Spleen (tissue), 11 donors: ENCODE measurements around the gene ZBED5. TPM values are rescaled to one million over a fixed set of nuclear protein-coding genes. Genes with fewer than 3 reads are reported as not detected.

Experiments
- DNase-seq: peaks from one replicate; pipeline ENCODE4 v3.0.0-alpha.2; 2020
- H3K27ac ChIP-seq, 8 donors: fragments of 200-600 bp; sonication (generic) in 7 of 8; 1 replicate in 4 of 8; 2 replicates in 4 of 8; pipeline versions ENCODE4 v1.5.0 to v1.8.0; 2016 to 2021; ENCODE audit warnings: inconsistent platforms in 4 of 8, mild to moderate bottlenecking in 4 of 8, moderate library complexity in 1 of 8
- H3K27me3 ChIP-seq, 7 donors: fragments of 200-600 bp; sonication (generic) in 6 of 7; replicated peaks in 1 of 7; 1 replicate in 4 of 7; 2 replicates in 3 of 7; pipeline versions ENCODE4 v1.5.0 to v1.8.0; 2016 to 2021; ENCODE audit warnings: inconsistent platforms in 3 of 7, mild to moderate bottlenecking in 1 of 7
- H3K36me3 ChIP-seq, 6 donors: fragments of 200-600 bp; sonication (generic) in 5 of 6; 1 replicate in 4 of 6; 2 replicates in 2 of 6; pipeline versions ENCODE4 v1.5.0 to v1.8.0; 2016 to 2021; ENCODE audit warnings: inconsistent platforms in 2 of 6
- H3K4me1 ChIP-seq, 6 donors: fragments of 200-600 bp; sonication (generic) in 5 of 6; 1 replicate in 3 of 6; 2 replicates in 3 of 6; pipeline versions ENCODE4 v1.5.0 to v1.8.0; 2016 to 2021; ENCODE audit warnings: inconsistent platforms in 3 of 6
- H3K4me3 ChIP-seq, 8 donors: fragments of 200-600 bp; sonication (generic) in 7 of 8; 1 replicate in 4 of 8; 2 replicates in 4 of 8; pipeline versions ENCODE4 v1.5.0 to v1.8.0; 2016 to 2021; ENCODE audit warnings: inconsistent platforms in 4 of 8, mild to moderate bottlenecking in 4 of 8, moderate library complexity in 2 of 8
- H3K9me3 ChIP-seq, 8 donors: fragments of 200-600 bp; sonication (generic) in 7 of 8; 1 replicate in 4 of 8; 2 replicates in 4 of 8; pipeline versions ENCODE4 v1.5.0 to v1.8.0; 2016 to 2021; ENCODE audit warnings: inconsistent platforms in 4 of 8
- CTCF ChIP-seq, 11 experiments: fragments of 200-600 bp in 7 of 11; fragments of 450-650 bp in 4 of 11; sonication (generic) in 4 of 11; IDR thresholded peaks in 8 of 11; conservative IDR thresholded peaks in 3 of 11; 1 replicate in 7 of 11; 2 replicates in 4 of 11; pipeline versions ENCODE4 v1.4.0 to v1.8.0; 2016 to 2021; ENCODE audit warnings: antibody characterized with exemption in 11 of 11, inconsistent platforms in 4 of 11, mild to moderate bottlenecking in 1 of 11
- POLR2A ChIP-seq, 3 donors: fragments of 450-650 bp; IDR thresholded peaks; one replicate each; pipeline ENCODE4 v1.5.1; 2017; ENCODE audit warnings: antibody characterized with exemption in 3 of 3, mild to moderate bottlenecking in 1 of 3
- POLR2AphosphoS5 ChIP-seq, 3 donors: sonication (generic); formaldehyde crosslinking; IDR thresholded peaks; one replicate each; pipeline ENCODE4 v1.5.1; 2017; ENCODE audit warnings: antibody characterized with exemption in 3 of 3
- WGBS, 5 donors: extraction: QIAGEN DNeasy Blood & Tissue Kit in 3 of 5; methylation state at CpG; one replicate each; pipeline versions ENCODE4 v1.1.5 to v1.1.7; 2013 to 2018; 5-methylcytosine and 5-hydroxymethylcytosine counted together
- intact Hi-C: fragments of 100-400 bp; cut with DNase I; formaldehyde crosslinking; loops from one replicate; pipeline ENCODE4 v1.15.0; 2023; ENCODE audit warnings: low total_unique reads
- polyA plus RNA-seq, 3 donors: library from polyadenylated mRNA; stranded (reverse); fragments of 200-250 nt; gene quantifications; one replicate each; pipeline ENCODE4 v1.2.1, GENCODE V29; 2013
- total RNA-seq, 7 donors: library from RNA; depleted of rRNA in 3 of 7; stranded (reverse); fragments of >200 nt in 3 of 7; fragmentation: NEBNext Ultra II Directional in 4 of 7; extraction: Animal tissue kit (Norgen Biotek cat#: 25700) in 4 of 7; gene quantifications; one replicate each; pipeline versions ENCODE4 v1.1.0 to v1.2.1, GENCODE V29; 2016 to 2021
- donor health status: healthy with polysubstance abuse.
- donor health status: DM: no; HTN: no; CAD: no; lungs with moderate emphysema.
- donor health status: DM: no; HTN: no; CAD: no.
- donor health status: Bipolar disorder and iron deficiency.
- donor health status: healthy.
- donor health status: DM: no; HTN: no; CAD: no.
- donor health status: DM: yes; HTN: yes; CAD: no.

Gene ZBED5
- total and polyA plus RNA-seq, 10 donors = 43.5 to 83.8 (median 63.6) TPM

DNA sequence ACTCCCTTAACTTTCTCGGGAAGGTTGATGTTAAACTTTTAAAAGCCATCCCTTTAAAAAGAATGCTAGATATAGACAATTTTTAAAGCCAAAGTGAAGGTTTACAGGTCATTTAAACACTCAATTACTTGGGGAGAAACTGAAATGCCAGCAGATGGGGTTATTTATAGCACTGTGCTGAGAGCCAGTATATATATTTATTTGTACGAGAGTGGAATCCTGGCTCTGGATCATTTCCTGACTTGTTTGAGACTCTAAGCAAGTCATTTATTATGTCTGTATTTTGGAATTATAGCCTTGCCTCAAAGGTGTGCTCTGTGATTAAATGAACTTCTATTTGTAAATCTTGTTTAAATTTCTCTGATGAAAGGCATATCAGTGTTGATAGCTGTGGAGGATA is 6.8 kb upstream of the ZBED5 start:
- 72 to 82% (median 75%) methylated on average over 2 of the region's 2 CpGs for WGBS, 5 donors
- H3K36me3 ChIP-seq = no peaks in the 10 kb centered on the region
- TF ChIP-seq CTCF (IDR thresholded peaks at IDR 0.05 in 8 of 11, conservative IDR thresholded peaks at IDR 0.05 in 3 of 11) (no peak), POLR2AphosphoS5 (IDR thresholded peaks at IDR 0.05) (no peak), POLR2A (IDR thresholded peaks at IDR 0.05) (no peak)
- H3K4me1 ChIP-seq = peaks cover 2 to 43% (median 7%) of the 10 kb centered on the region in 6 donors
- H3K27me3 ChIP-seq = no peaks in the 10 kb centered on the region
- no peaks in the 10 kb centered on the region for H3K9me3 ChIP-seq
- no peak overlapping the region for H3K27ac ChIP-seq
- DNase-seq = no peak
- intact Hi-C loops = no loop called here
- no peak overlapping the region for H3K4me3 ChIP-seq

DNA sequence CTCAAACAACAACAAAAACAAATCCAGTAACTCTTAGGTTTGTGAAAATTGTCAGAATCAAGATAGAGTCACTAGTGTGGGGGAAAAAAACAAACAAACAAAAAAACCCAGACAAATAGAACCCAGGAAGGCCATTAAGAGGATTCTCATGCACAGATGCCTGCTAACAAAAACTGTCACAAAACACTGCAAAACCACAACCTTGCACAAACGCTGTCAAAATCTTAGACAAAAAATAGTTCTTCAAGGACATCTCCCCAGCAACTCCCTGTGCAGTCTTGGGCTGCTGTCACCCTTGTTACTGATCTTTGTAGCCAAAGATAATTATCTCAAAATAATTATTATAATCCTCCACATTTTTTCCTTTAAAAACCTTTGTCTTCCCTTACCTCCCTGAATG is 4.6 kb upstream of the ZBED5 start:
- no peak for DNase-seq
- 11 to 32% (median 26%) methylated on average over 1 of the region's 1 CpG for WGBS, 5 donors

DNA sequence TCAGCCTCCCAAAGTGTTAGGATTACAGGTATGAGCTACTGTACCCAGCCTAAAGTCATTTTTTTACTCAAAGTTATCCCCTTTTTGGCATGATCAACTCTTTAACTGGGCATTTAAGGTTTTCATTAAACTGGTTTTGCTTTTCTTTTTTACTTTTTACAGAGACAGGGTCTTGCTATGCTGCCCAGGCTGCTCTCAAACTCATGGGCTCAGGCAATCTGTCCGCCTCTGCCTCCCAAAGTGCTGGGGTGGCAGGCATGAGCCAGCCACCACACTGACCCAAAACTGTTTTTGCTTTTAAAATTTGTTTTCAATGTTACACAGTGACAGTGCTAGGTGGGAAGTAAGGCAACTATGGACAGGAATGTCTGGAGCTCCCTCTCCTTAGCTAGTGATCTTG is 3.9 kb upstream of the ZBED5 start:
- no peaks in the 10 kb centered on the region for H3K27me3 ChIP-seq
- no peak overlapping the region for H3K4me3 ChIP-seq
- peaks cover 8 to 57% (median 18%) of the 10 kb centered on the region in 6 donors for H3K4me1 ChIP-seq
- H3K27ac ChIP-seq = no peak overlapping the region
- 97 to 100% (median 100%) methylated on average over 1 of the region's 1 CpG for WGBS, 5 donors
- no peaks in the 10 kb centered on the region for H3K9me3 ChIP-seq
- TF ChIP-seq POLR2AphosphoS5 (IDR thresholded peaks at IDR 0.05) = no peak
- no peak for TF ChIP-seq CTCF (IDR thresholded peaks at IDR 0.05 in 8 of 11, conservative IDR thresholded peaks at IDR 0.05 in 3 of 11)
- TF ChIP-seq POLR2A (IDR thresholded peaks at IDR 0.05) = no peak
- intact Hi-C loops = no loop called here
- no peak for DNase-seq
- H3K36me3 ChIP-seq = no peaks in the 10 kb centered on the region

More for the DNA sequence above, 4.6 kb upstream of the ZBED5 start:
- H3K36me3 ChIP-seq = no peaks in the 10 kb centered on the region
- peaks cover 8 to 54% (median 16%) of the 10 kb centered on the region in 6 donors for H3K4me1 ChIP-seq
- no peaks in the 10 kb centered on the region for H3K9me3 ChIP-seq
- intact Hi-C loops = no loop called here
- no peak overlapping the region for H3K27ac ChIP-seq
- H3K27me3 ChIP-seq = no peaks in the 10 kb centered on the region
- no peak overlapping the region for H3K4me3 ChIP-seq
- TF ChIP-seq POLR2AphosphoS5 (IDR thresholded peaks at IDR 0.05) (no peak), POLR2A (IDR thresholded peaks at IDR 0.05) (no peak), CTCF (IDR thresholded peaks at IDR 0.05 in 8 of 11, conservative IDR thresholded peaks at IDR 0.05 in 3 of 11) (no peak)

DNA sequence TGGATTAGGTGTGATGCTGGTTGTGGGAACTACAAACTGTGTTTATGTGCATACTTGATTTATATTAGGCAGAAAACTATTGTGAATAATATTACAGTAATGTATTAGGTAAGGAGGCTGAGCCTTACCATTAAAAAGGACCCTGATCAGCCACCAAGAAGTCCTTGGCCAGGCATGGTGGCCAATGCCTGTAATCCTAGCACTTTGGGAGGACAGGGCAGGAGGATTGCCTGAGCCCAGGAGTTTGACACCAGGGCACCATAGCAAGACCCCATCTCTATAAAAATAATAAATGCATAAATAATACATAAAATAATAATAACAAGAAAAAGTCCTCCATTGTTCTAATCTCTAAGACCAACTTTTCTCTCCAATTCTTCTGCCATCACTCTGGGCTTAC is 3.2 kb upstream of the ZBED5 start:
- peaks cover 15 to 63% (median 25%) of the 10 kb centered on the region in 6 donors for H3K4me1 ChIP-seq
- TF ChIP-seq CTCF (IDR thresholded peaks at IDR 0.05 in 8 of 11, conservative IDR thresholded peaks at IDR 0.05 in 3 of 11) (no peak), POLR2AphosphoS5 (IDR thresholded peaks at IDR 0.05) (no peak), POLR2A (IDR thresholded peaks at IDR 0.05) (no peak)
- H3K9me3 ChIP-seq = no peaks in the 10 kb centered on the region
- H3K4me3 ChIP-seq = no peak overlapping the region
- DNase-seq = no peak
- no peaks in the 10 kb centered on the region for H3K27me3 ChIP-seq
- no peak overlapping the region for H3K27ac ChIP-seq
- H3K36me3 ChIP-seq = peaks cover 0 to 1% (median 0%) of the 10 kb centered on the region in 6 donors
- intact Hi-C loops = no loop called here
